ENCODE measurements around the gene HMCES. TPM values are rescaled to one million over a fixed set of nuclear protein-coding genes. Genes with fewer than 3 reads are reported as not detected.

HMCES gene, protein sequence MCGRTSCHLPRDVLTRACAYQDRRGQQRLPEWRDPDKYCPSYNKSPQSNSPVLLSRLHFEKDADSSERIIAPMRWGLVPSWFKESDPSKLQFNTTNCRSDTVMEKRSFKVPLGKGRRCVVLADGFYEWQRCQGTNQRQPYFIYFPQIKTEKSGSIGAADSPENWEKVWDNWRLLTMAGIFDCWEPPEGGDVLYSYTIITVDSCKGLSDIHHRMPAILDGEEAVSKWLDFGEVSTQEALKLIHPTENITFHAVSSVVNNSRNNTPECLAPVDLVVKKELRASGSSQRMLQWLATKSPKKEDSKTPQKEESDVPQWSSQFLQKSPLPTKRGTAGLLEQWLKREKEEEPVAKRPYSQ
- 10 to 100 TPM; 59.5 TPM for total RNA-seq

DNA sequence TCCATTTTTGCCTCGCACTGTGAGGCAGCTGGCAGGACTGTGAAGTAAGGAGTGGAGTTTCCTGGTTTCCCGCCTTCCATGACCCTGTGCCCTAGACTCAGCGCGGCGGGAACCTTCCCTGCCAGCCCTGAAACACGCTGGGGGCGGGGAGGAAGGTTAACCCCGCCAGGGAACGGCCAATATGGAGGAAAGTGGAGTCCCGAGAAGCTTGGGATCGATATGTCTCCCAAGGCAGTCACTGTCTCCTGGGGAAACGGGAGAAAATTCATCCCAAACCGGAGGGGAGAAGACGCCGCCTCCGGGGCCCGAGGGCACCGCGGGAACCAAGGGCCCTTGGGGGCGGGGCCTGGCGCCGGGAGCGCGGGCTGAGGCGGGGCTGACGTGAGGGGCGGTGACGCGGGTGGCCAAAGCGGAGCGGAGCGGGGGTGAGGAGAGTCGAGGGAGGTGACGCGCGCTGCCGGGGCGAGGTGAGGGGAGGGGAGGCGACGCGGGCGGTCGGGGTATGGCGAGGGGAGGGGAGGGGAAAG lies at the start of gene HMCES:
TSS of gene HMCES (plus strand) at position 432 of the 527 bp plus-strand sequence. CDS start 863 bp downstream, outside the sequence.
- CTCF ChIA-PET: interaction anchor here (1.6 kb wide), 1 partner anchor 12 kb away, joined by 3 read pairs; no protein-coding TSS in a partner anchor
- POLR2A ChIA-PET: interaction anchor here (1.3 to 1.7 kb wide), 2 partner anchors 38 to 263 kb away, joined by 4 to 24 read pairs; a partner anchor contains a TSS

DNA sequence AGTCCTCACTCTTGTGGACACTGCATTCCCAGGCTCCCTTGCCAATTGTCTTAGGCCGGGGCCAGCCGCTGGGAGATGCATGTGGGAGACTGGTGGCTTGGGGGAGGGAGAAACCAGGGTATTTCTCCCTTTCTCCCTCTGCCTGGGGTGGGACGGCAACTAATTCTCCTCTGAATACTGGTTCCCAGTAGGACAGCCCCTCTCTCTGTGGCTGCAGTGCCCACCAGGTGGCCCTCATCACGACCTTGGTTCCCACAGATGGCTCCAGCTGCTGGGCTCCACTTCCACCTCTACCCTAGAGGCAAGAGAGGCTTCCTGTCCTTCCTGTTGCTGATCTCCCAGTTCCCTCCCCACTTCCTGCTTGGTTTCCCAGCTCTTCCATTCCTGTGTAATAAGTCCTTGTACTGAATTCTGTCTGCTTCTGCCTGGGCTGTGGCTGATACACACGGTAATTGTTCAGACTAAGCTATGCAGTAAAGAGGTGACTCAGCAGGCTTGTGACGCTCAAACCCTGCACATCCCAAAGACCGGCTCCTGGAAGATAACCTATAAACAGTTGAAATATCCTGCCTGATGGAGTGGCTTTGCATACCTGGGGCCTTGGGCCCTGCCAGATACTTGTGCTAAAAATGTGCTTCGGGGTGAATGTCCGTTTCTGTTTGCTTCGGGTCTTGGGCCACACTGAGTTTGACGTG lies 49.6 kb upstream of the HMCES start:
- ChIA-PET POLR2A (no interaction called here), CTCF (interaction anchor here (1.0 kb wide), 1 partner anchor 17 kb away, joined by 4 read pairs; no protein-coding TSS in a partner anchor)

DNA sequence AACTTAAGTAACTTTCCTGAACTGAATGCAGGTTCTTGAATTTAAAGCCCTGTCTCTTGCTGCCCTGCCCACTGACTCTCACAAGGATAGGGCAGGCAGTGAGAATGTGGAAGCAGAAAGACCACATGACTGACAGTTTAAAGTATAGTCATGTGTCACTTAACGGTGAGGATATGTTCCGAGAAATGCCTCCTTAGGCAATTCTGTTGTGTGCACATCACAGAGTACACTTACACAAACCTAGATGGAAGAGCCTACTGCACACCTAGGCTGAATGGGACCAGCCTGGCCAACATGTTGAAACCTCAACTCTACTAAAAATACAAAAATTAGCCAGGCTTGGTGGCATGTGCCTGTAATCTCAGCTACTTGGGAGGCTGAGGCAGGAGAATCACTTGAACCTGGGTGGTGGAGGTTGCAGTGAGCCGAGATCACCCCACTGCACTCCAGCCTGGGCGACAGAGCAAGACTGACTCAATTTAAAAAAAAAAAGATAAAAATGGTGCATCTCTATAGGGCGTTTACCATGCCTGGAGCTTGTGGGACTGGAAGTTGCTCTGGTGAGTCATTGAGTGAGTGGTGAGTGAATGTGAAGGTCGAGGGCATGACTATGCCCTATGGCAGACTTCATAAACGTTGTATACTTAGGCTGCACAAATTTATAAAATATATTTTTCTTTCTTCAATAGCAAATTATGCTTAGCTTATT lies 48.2 kb upstream of the HMCES start:
- ChIA-PET CTCF (interaction anchor here (2.3 kb wide), 1 partner anchor 15 kb away, joined by 10 read pairs; no protein-coding TSS in a partner anchor), POLR2A (interaction anchor here (0.5 to 1.2 kb wide), 2 partner anchors 18 to 146 kb away, joined by 3 to 4 read pairs; no protein-coding TSS in a partner anchor)

DNA sequence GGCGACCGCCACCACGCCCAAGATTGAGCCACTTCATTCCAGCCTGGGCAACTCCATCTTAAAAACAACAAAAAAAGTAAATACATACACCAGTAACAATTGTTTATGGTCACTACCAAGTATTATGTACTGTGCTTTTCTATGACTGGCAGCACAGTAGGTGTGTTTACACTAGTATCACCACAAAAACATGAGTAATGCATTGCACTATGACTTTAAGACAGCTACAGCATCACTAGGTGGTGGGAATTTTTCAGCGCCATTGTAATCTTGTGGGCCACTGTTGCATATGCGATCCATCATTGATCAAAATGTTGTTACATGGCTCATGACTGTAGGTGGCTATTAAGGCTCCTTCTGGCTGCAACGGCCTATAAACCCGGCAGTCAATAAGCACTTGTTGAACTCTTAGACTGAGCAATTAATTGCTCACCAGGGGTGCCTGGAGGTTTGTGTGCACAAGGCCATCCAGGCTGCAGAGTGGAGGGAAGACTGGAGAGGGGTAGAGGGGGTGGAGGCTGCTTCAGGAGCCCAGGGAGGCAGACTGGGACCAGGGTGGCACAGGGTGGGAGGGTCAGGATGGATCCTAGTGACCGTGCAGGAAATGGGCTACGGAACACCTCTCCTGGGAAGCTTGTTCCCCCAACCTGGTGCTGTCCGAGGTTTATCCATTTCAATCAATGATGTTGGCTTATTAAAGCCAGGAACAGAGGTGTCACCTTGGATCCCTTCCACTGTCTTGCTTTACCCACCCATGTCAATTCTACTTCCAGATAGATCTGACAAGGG lies 47.1 kb upstream of the HMCES start:
- POLR2A ChIA-PET: interaction anchor here (0.5 to 1.2 kb wide), 3 partner anchors 17 to 261 kb away, joined by 3 to 4 read pairs (median 3); no protein-coding TSS in a partner anchor
- CTCF ChIA-PET: interaction anchor here (2.3 kb wide), 1 partner anchor 14 kb away, joined by 10 read pairs; no protein-coding TSS in a partner anchor

DNA sequence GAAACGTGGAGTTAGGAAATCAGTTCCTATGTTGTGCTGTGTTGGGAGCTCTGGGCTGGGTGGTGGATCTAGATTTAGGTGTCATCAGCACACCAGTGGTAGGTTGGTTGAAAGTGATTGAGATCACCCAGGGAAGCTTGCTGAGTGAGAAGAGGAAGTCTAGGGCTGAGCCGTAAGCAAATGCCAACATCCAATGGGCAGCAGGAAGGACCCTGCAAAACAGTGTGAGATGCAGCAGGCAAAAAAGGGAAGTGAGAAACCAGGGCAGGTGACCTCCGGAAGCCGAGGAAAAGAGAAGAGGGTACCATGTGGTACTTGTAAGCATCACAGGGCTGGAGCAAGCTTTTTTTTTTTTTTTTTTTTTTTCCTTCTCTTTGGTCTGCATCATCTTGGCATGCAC lies 45.1 kb upstream of the HMCES start:
- POLR2A ChIA-PET: interaction anchor here (0.5 to 0.6 kb wide), 2 partner anchors 24 to 49 kb away, joined by 4 to 5 read pairs; no protein-coding TSS in a partner anchor

DNA sequence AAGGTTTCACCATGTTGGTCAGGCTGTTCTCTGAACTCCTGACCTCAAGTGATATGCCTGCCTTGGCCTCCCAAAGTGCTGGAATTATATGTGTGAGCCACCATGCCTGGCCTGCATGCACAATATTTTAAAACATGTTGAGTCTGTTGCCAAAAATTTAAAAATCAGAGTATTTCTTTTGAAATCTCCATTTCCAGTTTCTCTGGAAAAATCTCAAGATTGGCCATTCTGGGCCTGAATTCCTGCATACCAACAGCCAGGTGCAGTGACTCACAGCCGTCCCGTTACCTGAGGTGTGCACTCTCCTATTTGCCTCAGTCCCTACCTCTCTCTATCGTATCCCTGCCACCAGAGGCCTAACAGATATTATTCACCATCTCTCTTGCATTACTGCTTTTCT lies 44.2 kb upstream of the HMCES start:
- ChIA-PET CTCF (no interaction called here), POLR2A (no interaction called here)

More for the DNA sequence above, 45.1 kb upstream of the HMCES start:
- CTCF ChIA-PET: interaction anchor here (0.5 to 0.7 kb wide), 5 partner anchors 13 to 547 kb away, joined by 3 to 4 read pairs (median 4); no protein-coding TSS in a partner anchor

DNA sequence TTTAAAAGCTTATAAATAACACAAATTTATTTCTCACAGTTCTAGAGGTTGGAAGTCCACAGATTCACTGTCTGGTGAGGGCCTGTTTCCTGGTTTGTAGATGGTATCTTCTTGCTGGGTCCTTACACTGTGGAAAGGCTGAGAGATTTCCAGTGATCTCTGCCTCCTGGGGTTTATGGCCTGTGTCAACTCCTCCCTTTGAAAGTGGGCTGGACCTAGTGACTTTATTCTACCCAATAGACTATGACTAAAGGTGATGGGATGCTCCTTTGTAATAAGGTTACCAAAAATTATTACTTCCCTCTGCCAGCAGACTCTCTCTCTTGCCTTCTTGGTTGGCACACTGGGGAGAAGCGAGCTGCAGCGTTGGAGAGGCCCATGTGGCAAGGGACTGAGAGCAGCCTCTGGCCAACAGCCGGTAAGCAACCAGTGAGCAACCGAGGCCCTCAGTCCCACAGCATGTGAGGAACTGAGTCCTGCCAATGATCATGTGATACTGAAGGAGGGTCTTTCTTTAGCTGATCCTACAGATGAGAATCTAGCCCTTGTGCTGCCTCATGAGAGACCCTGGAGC lies 43.2 kb upstream of the HMCES start:
- POLR2A ChIA-PET: interaction anchor here (0.5 kb wide), 1 partner anchor 647 kb away, joined by 3 read pairs; no protein-coding TSS in a partner anchor

DNA sequence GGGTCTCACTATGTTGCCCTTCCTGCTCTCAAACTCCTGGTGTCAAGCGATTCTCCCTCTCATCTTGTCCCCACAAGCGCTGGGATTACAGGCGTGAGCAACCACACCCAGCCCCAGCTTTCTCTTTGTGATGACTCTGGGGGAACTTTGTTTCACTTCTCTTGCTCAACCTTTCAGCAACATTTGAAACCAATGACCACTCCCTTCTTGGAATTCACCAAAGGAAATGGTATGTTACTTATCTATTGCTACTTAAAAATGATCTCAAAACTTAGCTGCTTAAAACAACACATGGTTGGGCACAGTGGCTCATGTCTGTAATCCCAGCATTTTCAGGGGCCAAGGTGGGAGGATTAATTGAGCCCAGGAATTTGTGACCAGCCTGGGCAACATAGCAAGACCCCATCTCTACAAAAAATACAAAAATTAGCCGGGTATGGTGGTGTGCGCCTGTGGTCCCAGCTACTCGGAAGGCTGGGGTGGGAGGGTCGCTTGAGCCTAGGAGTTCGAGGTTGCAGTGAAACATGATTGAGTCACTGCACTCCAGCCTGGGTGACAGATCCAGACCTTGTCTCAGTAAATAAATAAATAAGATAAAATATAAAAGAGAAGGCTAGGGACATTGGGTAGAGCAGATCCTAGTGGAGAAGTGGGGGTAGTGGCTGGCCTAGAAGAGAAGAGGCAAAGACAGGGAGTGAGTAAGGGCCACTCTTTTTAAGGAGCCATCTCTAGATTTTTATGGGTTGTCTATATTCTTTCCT lies 39.5 kb upstream of the HMCES start:
- ChIA-PET CTCF (no interaction called here), POLR2A (interaction anchor here (1.0 kb wide), 1 partner anchor 119 kb away, joined by 4 read pairs; no protein-coding TSS in a partner anchor)

More for the DNA sequence above, 43.2 kb upstream of the HMCES start:
- CTCF ChIA-PET: no interaction called here

DNA sequence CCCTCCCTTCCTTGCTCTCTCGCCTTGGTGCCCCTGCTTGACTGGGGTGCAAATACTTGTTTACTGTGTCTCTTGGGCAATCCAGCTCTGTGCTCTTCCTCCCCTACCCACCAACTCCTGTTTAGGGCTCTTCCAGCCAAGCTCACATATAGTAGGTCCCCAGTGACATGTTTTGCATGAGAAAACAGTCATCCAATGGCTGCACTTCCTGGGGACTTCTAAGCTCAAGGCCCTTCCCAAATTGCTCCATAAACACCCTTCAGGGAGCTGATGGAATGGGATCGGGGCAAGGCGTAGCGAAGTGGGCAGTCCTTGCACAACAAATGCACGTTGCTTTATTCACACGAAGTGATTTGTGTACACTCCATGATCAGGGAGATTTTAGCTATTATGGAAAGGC lies 38.7 kb upstream of the HMCES start:
- ChIA-PET CTCF (no interaction called here), POLR2A (interaction anchor here (1.0 kb wide), 1 partner anchor 56 kb away, joined by 3 read pairs; the partner anchor contains the start of gene CNBP)

DNA sequence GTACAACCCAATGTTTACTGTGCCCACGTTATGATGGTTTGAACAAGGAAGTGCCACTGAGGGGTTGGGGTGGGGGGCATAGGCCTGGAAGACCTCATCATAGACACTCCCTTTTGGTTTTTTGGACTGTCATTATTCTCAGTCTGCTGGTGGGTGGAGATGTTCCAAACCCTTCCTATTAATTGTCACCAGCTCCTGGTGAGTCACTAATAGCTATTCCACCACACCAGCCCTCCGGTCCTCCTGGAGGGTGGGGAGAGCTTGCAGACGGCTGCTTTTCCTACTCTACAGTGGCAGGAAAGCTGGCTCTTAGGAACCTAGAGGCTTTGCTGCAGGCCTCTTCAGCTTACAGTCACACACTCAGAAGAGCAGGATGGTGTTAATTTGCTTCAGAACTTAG lies 38.2 kb upstream of the HMCES start:
- ChIA-PET CTCF (no interaction called here), POLR2A (interaction anchor here (1.0 kb wide), 1 partner anchor 57 kb away, joined by 3 read pairs; the partner anchor contains the start of gene CNBP)

DNA sequence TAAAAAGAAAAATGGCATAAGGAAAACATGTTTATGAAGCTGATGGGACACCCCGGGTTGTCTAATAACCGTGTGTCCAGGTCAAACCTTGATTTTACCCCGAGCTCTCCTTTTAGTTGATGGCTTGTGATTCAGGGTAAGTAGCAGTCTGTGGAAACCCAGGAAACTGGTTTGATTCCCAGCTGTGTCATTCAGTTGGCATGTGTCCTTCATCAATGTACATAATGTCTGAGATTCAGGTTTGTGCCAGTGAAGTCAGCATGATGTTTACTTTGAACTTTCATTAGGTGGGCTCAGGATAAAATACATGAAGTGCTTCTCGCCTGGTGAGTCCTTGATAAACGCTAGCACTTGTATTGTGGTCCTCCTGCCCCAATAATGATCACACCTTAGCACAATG lies 33.5 kb upstream of the HMCES start:
- ChIA-PET CTCF (interaction anchor here (0.6 to 4.1 kb wide), 18 partner anchors 14 to 275 kb away, joined by 3 to 40 read pairs (median 4); partner anchors contain the start of genes CNBP and RAB43), POLR2A (interaction anchor here (0.7 kb wide), 1 partner anchor 77 kb away, joined by 3 read pairs; no protein-coding TSS in a partner anchor)

DNA sequence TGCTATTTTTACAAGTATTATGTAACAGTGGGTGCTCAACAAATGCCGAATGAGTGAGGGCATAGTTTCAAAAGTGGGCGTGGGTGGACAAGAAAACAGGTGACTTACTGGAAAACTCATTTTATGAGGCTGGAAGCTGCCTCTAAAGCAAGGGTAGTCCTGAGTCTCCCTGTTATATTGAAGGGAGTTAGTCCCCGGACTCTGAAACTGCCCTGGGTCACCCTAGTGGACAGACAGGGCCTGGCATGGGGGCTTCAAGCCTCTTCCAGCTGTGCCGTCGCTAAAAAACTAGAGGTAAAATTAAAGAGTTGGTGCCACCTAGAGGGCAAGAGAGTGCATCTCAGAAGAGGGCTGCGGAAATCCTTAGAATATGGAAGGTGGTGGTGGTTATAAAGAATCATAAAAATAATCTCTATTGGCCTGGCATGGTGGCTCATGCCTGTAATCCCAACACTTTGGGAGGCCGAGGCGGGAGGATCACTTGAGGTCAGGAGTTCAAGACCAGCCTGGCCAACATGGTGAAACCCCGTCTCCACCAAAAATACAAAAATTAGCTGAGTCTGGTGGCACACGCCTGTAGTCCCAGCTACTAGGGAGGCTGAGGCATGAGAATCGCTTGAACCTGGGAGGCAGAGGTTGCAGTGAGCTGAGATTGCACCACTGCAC lies 32.9 kb upstream of the HMCES start:
- POLR2A ChIA-PET: interaction anchor here (0.7 kb wide), 1 partner anchor 78 kb away, joined by 3 read pairs; no protein-coding TSS in a partner anchor
- CTCF ChIA-PET: interaction anchor here (0.6 to 4.1 kb wide), 22 partner anchors 15 to 464 kb away, joined by 3 to 40 read pairs (median 4); partner anchors contain the start of genes CNBP and RAB43

DNA sequence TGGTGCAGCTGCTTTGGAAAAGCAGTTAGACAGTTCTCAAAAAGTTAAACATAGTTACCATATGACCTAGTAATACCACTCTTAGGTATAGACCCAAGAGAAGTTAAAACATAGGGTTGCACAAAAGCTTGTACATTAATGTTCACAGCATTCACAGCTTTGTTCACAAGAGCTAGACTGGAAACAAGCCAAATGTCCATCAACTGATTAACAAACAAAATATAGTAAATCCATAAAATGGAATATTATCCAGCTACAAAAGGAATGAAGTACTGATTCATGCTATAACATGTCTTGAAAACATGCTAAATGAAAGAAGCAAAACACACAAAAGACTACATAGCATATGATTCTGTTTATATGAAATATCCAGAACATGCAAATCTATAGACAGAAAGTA lies 32.0 kb upstream of the HMCES start:
- ChIA-PET POLR2A (interaction anchor here (1.2 kb wide), 1 partner anchor 69 kb away, joined by 5 read pairs; a partner anchor contains a TSS), CTCF (interaction anchor here (0.6 to 4.1 kb wide), 13 partner anchors 17 to 1565 kb away, joined by 3 to 40 read pairs (median 4); partner anchors contain the start of genes CNBP and RAB43)

DNA sequence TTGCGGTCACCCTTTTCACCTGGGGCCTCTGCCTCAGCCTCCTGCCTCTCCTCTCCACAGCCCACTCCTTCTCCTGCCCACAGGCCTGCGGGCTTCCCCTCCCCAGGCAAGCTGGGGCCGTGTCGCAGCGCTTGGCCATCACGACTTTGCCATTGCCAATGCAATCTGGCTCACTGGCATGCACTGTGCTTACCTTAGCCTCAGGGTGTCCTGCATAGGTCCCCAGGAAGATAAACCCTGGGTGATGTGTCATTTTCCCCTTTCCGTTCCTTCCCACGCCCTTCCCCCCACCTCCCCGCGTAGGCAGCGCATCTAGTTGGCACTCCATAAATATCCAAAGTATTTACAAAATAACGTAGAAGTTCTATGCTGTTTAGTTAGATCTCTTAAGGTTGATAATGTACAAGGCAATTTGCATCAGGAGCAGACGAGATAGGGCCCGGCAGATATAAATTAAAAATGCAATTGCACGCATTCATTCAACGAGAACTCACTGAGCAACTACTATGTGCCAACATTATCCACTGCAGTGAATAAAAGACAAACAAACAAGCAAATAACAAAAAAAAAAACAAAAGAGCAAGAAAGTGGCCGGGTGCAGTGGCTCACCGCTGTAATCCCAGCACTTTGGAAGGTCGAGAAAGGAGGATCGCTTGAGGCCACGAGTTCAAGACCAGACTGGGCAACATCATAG lies 30.2 kb upstream of the HMCES start:
- ChIA-PET POLR2A (interaction anchor here (0.9 to 1.5 kb wide), 4 partner anchors 18 to 598 kb away, joined by 3 to 9 read pairs (median 5); a partner anchor contains a TSS), CTCF (interaction anchor here (1.3 to 1.7 kb wide), 4 partner anchors 66 to 278 kb away, joined by 3 to 8 read pairs (median 5); partner anchors contain the start of gene CNBP)
